Measurements from ENCODE around the gene FRZB.
"Not testable (repeated sequence)": the region's sequence is repeated elsewhere in the genome, so short reads cannot be mapped to it uniquely, and the experiment has no call there.

FRZB gene, protein sequence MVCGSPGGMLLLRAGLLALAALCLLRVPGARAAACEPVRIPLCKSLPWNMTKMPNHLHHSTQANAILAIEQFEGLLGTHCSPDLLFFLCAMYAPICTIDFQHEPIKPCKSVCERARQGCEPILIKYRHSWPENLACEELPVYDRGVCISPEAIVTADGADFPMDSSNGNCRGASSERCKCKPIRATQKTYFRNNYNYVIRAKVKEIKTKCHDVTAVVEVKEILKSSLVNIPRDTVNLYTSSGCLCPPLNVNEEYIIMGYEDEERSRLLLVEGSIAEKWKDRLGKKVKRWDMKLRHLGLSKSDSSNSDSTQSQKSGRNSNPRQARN

DNA sequence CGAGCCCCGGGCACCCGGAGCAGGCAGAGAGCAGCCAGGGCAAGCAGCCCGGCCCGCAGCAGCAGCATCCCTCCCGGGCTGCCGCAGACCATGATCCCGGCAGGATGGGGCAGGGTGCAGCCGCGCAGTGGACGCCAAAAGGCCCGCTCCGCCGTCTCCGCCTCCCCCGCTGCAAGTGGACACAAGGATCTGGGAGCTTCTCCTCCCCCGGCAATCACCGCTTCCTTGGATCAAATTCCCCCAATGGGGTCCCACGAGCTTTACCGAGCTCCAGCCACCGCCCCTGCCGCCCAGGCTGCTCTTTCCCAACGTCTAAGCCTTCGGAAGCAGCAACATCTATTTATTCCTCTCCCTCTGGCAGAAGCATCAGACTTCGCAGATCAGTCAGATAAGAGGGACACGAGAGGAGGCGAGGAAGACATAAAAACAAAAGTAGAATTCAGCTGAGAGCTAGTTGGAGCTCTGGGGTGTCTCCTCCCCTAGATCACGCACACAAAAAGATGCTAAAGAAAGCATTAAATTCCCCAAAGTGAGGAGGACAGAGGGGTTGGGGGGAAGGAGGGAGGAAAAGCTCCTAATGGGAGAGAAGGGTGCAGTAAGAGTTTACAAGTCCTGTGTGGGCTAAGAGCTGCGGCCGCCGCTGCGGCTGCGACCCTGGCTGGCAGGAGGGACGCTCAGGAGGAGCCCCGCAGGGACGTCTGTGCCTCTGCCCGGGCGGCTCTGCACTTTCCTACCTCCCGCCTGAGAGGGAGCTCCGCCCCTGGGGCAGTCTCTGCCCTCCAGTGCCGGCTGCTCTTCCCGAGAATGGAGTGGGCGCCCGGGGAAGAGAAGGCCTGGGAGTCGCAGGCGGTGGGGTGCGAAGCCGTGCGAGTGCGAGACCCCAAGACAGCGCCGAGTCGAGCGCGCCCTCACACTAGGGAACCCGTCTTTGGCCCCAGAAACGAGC, at the start of gene FRZB:
Gene FRZB (minus strand): TSS at position 177 of the 946 bp plus-strand sequence. CDS start 85 bp downstream, at position 92.
- no peak for DNase-seq (ENCODE audit: low read depth in 3 of 3)

DNA sequence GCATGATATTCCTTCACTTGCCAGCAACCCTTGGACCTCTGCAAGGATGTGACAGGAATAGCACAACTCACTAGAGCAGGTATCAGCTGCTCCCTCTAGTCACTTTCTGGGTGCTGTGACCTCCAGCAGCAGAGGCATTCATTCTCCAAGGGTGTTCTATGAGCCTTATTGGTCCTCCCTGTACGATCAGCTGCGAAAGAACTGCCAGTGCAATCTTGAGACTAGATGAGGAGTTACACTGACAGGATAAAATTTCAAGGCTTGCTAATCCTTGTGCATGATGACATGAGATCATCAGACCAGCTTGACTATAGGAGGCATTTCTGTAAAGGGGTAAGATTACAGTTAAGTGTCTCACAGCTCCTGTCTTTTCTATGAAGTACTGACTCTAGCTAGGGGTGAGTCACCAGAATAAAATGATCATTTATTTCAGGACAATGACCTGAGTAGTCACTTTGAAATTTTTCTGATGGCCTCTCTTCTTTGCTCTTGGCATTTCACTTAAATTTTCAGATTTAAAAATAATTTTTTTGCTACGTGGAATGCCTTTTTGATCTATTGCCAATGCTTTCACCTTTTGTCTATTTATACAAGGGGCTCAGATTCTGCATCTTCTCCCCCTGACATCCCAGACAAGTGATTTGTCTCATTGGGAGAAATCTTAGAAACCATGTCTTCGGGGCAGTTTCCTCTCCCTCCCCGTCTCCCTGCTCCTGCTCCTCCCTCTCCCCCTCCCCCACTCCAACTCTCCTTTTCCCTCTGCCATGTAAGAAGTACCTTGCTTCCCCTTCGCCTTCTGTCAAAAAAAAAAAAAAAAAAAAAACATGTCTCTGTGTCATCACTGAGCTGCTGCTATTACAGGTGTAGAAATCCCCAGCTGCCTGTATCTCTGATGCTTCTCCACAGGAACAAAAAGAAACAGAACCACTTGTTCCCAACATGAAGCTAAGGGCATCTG, 49.2 kb upstream of the FRZB start:
- no peak for DNase-seq (ENCODE audit: low read depth in 3 of 3)

DNA sequence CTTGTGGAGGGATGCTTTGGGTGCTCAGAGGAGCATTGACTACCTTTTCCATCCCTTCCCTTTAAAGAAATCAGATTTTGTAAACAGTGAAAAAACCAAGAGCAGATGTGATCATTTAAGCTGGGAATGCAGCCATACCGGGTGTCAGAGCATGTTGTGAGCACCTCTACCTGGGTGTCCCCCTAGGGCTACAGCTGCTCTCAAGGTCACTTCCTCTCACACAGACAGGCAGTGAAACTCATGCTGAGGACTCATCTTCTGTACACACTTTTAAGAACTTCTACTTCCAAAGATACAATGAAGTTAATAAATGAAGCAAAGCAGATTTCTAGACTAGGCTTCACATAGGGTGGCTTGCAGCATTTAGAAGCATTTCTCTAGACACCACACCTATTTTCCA, 48.4 kb upstream of the FRZB start:
- no peak for DNase-seq (ENCODE audit: low read depth in 3 of 3)

DNA sequence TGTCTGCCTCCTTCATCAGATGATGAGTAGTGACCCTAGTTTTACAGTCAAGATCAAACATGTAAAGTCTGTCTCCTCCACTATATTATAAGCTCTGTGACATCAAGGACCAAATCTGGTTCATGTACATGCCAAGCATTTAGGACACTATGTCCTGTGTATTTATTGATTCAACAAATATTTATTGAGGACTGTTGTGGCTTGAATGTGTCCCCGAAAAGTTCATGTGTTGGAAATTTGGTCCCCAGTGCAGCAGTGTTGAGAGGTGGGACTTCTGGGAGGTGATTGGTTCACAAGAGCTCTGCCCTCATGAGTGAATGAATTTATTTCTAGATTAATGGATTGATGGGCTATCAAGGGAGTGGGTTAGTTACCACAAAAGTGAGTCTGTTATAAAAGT, 46.6 kb upstream of the FRZB start:
- no peak for DNase-seq (ENCODE audit: low read depth in 3 of 3)

DNA sequence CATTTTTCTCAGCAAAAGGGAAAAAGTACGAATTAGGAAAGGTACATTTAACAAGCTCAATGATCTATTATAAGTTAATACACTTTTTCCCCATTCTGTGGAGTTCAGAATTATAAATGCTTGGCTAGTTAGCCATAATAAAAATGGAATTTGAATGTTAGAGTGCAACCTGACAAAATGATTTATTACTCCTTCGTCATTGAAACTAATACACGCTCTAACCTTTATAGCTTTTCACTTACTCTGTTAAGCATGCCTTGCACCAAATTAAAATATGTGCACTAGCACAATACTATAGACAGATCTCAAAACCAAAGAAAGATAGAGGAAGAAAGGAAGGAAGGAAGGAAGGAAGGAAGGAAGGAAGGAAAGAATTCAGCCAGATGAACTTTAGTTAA, 46.1 kb upstream of the FRZB start:
- DNase-seq (ENCODE audit: low read depth in 3 of 3), result no peak

DNA sequence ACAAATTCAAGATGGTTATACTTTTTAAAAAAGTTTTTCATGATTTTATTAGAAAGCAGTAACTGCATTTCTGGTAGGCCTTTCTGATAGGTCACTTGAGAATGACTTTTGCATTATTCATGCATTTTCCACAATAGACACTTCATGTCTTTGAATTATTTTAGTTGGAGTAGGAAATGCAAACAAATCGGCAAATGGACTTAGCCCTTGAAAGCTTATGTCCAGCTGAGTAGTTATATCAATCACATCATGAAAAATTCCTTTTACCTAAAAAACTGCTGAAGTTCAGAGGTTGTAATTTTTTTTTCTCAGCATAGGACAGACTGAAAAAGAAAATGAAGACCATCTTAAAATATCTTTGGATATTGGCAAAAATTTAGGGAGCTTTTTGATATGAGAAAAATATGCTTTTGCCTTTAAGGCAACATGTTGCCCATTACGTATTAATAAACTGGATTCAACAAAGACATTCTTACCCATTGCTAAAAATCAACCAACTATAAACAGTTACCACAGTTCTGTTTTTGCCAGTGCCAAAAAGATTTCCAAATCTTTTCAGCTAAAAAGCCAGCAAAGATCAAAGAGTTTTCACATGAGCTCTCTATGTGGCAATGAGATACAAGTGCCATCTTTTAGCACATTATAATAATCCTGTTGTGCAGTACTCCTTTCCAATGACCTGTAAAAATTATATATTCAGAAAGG, 45.5 kb upstream of the FRZB start:
- DNase-seq (ENCODE audit: low read depth in 3 of 3), result no peak

DNA sequence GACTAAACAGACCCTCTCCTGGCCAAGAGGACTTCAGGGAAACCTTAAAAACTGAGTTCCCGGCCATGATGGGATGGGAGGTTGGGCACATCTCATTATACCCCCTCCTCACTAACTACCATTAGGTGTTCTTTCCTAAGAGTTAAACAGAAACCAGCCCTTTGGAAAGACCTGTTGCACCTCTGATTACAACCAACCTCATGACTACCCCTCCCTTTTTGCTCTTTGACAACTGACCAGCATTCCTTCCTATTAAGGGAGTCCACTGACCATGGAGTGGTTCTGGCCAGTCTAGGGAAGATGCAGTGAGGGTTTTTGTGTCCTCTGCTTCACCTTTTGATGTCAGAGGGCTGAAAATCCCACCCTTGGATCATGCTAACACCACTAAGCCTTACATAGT, 44.5 kb upstream of the FRZB start:
- no peak for DNase-seq (ENCODE audit: low read depth in 3 of 3)

DNA sequence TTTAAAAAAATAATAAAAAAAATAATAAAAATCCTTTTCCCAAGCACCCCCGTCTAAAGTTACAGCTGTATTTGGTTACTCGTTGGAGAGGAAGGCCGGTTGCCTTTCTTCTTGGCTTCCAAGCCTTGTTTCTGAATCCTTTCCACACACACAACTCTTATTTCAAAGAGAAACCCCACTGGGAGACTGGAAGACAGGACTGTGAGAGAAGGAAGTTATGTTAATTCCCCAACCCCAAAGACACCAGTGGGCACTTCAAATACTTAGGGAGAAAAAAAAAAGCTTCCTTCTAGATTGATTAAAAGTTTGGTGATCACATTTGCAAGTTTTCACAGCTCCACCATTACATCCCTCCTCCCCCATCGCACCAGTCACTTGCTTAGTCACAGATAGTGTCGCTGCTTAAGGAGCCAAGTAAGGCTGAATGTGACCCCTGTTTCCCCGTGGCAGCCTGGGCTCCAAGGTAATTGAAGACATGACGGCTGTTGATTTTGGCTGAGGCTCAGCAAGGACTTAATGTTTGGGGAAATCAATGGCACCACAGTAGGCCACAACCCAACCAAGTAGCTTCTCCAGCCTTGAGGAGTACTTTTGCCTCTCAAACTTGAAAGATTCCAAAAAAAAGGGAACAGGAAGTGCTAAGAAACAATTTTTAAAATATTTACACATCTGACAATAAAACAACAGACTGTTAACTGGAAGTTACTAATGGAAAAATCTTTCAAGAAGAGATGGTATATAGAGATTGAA, 40.8 kb upstream of the FRZB start:
- DNase-seq (ENCODE audit: low read depth in 3 of 3), result no peak

DNA sequence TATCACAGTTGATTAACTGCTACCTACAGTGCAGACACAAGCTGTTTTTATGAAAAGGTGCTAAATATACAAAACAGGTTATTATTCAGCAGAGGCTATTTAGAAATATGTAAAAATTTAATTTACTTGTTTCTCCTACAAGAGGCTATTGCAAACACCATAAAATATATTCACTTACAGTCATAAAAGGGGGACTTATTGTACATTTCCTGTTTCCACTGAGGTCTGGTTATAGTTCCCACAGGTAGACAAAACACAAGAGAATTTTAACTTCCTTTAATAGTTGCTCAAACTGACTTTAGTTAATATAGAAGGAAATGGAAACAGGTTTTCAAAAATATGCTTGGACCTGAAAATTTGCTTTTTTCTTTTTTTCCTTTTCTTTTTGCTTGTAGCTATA, 40.0 kb upstream of the FRZB start:
- DNase-seq (ENCODE audit: low read depth in 3 of 3), result no peak

DNA sequence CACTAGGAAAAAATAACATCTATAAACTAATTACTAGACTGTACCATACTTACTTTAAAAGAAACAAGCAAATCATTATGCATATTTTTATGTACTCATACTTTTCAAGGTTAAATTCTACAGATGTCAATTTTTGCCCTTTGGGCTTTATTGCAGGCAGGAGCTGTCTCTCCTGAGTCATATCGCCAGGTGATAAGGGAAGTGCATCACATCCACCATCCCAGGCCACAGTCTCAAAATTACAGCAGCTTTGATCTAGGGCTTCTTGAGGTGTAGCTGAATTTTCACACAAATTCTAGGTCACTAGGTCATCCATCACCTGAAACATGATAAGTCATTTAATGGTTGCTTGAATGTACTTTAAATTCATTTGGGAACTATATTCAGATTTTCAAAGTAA, 38.4 kb upstream of the FRZB start:
- no peak for DNase-seq (ENCODE audit: low read depth in 3 of 3)

DNA sequence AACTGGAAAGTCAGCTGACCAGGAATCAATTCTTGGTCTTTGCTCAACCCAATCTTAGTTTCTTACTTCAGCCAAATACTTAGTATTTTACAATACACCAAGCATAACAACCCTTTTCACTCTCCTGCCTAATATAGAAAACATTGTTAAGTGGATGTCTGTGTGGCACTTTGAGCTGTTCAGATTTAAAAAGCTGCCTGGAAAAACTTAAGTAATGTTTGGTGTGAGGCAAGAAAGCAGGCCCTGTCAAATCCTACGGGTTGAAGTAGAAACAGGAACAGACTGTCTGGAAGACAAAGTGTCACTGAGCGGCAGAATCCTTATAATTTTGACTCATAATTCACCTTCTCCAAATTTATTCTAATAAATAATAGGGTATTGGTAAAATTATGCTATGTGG, 37.1 kb upstream of the FRZB start:
- DNase-seq (ENCODE audit: low read depth in 3 of 3), result no peak

DNA sequence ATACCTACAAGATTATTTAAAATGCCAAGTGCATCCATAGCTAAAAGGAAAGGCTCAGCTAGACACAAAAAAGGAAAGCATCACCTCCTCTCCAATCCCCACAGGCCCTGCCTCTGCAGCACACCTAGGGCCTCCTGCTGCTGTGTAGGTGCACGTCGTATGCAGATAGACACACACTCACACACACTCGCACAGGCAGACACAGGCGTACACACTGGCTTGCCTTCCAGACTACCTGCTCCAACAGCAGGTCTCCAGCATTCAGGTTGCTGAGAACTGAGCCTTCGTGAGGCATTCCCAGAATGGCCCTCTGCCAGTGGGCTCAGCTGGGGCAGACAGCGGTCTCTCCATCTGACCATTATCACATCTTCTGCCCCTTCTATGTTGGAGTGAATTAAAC, 35.3 kb upstream of the FRZB start:
- DNase-seq (ENCODE audit: low read depth in 3 of 3), result no peak

DNA sequence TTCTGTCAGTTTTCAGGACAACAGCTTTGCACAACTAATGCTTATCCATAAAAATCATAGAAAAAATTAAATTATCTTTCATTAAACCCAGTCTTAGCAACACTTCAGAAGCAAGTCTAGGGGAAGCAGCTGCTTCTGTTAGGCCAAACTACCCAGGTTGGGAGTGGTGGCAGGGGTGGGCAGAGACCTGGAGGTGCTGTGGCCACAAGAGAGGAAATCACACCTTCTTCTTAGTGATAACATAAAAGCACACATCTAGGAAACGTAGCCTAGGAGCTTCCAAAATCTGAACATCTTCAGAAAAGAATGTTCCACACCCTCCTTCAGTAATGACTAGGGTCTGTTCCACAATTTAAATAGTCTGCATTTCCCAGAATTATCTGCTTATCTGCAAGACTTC, 32.3 kb upstream of the FRZB start:
- DNase-seq (ENCODE audit: low read depth in 3 of 3), result no peak

DNA sequence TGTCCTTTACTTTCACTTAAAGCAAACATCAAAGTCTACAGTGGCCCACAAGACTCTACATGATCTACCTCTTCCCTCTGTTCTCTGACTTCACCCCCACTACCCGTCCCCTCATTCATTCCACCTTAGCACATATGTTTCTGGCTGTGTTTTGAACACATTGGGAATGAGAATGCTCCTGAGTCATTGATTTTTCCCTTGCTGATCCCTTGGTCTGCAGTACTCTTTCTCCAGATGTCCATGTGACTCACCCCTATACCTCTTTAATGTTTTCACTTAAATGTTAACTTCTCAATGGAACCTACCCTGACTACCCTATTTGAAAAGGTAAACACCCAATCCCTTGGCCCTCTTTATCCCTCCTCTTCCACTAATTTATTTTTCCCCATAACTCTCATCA, 30.7 kb upstream of the FRZB start:
- DNase-seq (ENCODE audit: low read depth in 3 of 3), result no peak

DNA sequence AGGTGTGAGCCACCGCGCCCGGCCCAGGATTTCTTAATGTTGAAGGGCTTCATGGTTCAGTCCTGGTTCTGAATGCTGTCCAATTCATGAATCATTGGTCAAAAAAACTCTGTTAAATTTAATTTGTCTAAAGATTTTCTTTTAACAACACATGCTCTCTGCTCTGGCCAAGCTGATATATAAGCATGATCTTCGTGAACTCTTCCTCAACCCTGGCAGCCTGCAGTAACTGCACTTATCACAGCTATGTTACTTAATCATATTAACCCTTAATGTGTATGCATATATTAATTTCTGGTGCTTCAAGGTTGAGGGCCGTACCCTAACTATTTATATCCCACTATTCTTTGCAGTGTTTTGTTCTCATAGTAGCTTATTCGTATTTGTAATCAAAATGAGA, 29.4 kb upstream of the FRZB start:
- DNase-seq (ENCODE audit: low read depth in 3 of 3), result no peak

DNA sequence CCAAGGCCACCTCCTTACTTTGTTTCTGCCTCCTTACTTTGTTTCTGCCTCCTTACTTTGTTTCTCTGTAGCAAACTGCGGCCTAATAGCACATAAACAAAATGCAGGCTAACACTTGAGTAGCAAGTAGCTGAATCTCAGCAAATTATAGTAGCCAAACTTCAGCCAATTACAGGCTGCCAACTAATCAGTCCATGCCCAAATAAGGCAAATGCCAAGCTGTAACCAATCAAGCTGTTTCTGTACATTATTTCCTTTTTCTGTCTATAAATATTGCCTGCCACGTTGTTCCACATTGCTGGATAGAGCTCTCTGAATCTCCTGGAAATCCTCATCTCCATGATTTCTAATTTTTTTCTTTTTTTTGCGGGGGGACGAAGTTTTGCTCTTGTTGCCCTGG, 28.7 kb upstream of the FRZB start:
- DNase-seq (ENCODE audit: low read depth in 3 of 3), result no peak

DNA sequence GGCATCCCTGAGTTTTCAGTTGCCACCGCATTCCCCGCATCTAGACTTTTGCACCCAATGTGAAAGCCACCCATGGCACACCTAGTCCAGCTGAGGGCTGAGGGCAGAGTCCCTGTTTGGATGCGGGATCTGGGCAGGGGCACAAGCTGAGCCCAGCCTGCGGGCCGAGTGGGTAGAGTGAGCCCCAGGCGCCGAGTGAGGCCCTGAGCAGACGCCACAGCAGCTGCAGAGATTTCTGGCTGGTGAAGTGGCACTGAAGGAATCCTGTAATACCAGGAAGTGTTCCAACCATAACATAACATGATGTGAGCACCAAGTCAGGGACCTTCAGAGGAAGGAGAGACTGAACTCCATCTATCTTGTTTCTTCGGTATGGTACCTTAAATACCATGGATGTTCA, 27.7 kb upstream of the FRZB start:
- no peak for DNase-seq (ENCODE audit: low read depth in 3 of 3)

DNA sequence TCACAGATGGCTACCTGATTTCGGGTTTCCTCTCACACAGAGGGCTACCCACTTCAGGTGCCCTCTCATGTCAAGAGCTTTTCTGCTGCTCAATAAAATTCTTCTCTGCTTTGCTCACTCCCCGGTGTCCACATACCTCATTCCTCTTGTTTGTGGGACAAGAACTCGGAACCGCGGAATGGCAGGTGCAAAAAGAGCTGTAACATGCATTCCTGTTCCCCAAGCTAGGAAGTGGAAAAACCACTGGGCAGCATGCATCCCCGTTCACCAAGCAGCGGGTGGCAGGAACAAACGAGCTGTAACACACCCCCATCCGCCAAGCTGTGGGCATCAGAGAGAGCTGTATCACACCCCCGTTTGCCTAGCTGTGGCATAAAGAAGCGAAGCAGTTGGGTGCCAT, 27.2 kb upstream of the FRZB start:
- no peak for DNase-seq (ENCODE audit: low read depth in 3 of 3)

DNA sequence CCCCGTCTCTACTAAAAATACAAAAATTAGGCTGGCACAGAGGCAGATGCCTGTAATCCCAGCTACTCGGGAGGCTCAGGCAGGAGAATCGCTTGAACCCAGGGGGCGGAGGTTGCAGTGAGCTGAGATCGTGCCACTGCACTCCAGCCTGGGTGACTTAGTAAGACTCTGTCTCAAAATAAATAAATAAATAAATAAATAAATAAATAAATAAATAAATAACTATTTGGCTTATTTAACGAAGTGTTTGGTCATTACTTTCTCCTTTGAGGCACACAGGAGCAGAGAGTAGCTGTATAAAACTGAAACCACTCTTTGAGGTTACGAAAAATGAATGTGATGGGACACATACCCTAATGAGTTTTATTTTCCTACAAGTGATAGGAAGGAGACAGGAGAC, 26.6 kb upstream of the FRZB start:
- not testable (repeated sequence) for DNase-seq (ENCODE audit: low read depth in 3 of 3)

DNA sequence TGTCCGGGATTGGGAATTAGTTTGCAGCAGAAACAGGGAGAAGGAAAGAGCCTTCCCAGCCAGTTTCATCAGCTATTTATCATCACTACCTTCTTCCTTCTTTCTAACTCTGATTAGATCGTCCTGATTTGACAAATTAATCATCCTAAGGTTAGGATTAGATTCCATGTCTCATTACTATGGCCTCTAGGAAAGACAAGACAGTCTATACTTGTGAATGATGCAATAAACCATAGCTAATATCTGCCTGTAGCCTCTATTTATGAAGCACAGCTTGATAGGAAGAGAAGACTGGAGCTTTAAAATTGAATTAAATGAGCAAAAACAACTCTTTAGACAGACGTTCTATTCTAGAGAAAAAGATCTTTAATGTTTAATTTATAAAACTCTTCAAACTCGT, 25.2 kb upstream of the FRZB start:
- DNase-seq (ENCODE audit: low read depth in 3 of 3), result no peak

Data from stimulated activated CD4-positive, alpha-beta T cell treated with anti-CD3 and anti-CD28 coated beads, TNF-alpha, amount 100 ng/mL, for 24 hours (primary cell).